HCT116 (cell line): Measurements from ENCODE around the gene MCM8. TPM values are rescaled to one million over a fixed set of nuclear protein-coding genes. Genes with fewer than 3 reads are reported as not detected.

Experiments used
- ATAC-seq: fragments of 200-7000 bp; cut with Tn5 transposase; 2 replicates; pipeline ENCODE4 v1.9.1; 2020; ENCODE audit warnings: mild to moderate bottlenecking, moderate library complexity
- BruUV-seq: library from RNA; stranded (reverse); fragments of 400-500 nt; replicated peaks from 2 replicates; lab custom pipeline; 2021; lab: Mats Ljungman, UMichigan
- CTCF ChIA-PET: fragments of 300-600 bp; sonication (Branson Sonifier 250); formaldehyde crosslinking; loops from one replicate; lab custom pipeline; 2021; ENCODE audit warnings: antibody characterized with exemption; lab: Charles Lee
- POLR2A ChIA-PET: fragments of 300-600, 350-600 bp; sonication (Branson Sonifier 250); formaldehyde crosslinking; loops from one replicate; lab custom pipeline; 2021; ENCODE audit warnings: antibody characterized with exemption; lab: Charles Lee
- RAD21 ChIA-PET, 2 experiments: fragments of 300-600 bp; sonication (Branson Sonifier 250); formaldehyde crosslinking; loops; one replicate each; lab custom pipeline; 2023; ENCODE audit warnings: low total read pairs in 2 of 2; ENCODE audit not compliant: uncharacterized antibody in 2 of 2, unreplicated experiment in 2 of 2, low non-redundant PET in 1 of 2; lab: Charles Lee
- DNase-seq: peaks from one replicate; pipeline ENCODE4 v3.0.0-alpha.2; 2010; ENCODE audit warnings: low read depth, low spot score
- H2AFZ ChIP-seq: fragments of 200-600 bp; shearing (Covaris generic), sonication (generic); 2 replicates; pipeline ENCODE4 v1.6.1; 2017; ENCODE audit warnings: low read depth, mixed run types, mixed read lengths, antibody characterized with exemption, low read length; ENCODE audit not compliant: poor library complexity, severe bottlenecking
- H3K27ac ChIP-seq: 2 replicates; pipeline ENCODE4 v1.5.1; 2012; ENCODE audit warnings: low read depth, low read length
- H3K27me3 ChIP-seq: fragments of 200-600 bp; sonication (generic); 2 replicates; pipeline ENCODE4 v1.6.1; 2016; ENCODE audit warnings: mixed run types, low read length, mixed read lengths; ENCODE audit not compliant: insufficient read depth
- H3K36me3 ChIP-seq, 2 experiments: fragments of 200-500 bp in 1 of 2; fragments of 200-600 bp in 1 of 2; sonication (Bioruptor generic) in 1 of 2; sonication (generic) in 1 of 2; 2 replicates each; pipeline versions ENCODE4 v1.5.1 to v1.6.1; 2014 to 2016; ENCODE audit warnings: low read length in 2 of 2, inconsistent platforms in 1 of 2, mixed read lengths in 1 of 2, mixed run types in 1 of 2; ENCODE audit not compliant: insufficient read depth in 2 of 2, control insufficient read depth in 1 of 2
- H3K4me1 ChIP-seq, 2 experiments: fragments of 200-600 bp in 1 of 2; sonication (generic) in 1 of 2; 2 replicates each; pipeline versions ENCODE4 v1.5.1 to v1.6.1; 2012 to 2017; ENCODE audit warnings: low read length in 2 of 2, inconsistent platforms in 1 of 2, mild to moderate bottlenecking in 1 of 2, mixed read lengths in 1 of 2, mixed run types in 1 of 2, moderate library complexity in 1 of 2; ENCODE audit not compliant: insufficient read depth in 2 of 2, control insufficient read depth in 1 of 2
- H3K4me2 ChIP-seq: fragments of 200-600 bp; sonication (generic); 2 replicates; pipeline ENCODE4 v1.6.1; 2017; ENCODE audit warnings: mixed run types, low read length, mixed read lengths
- H3K4me3 ChIP-seq, 2 experiments: fragments of 200-600 bp in 1 of 2; sonication (generic) in 1 of 2; replicated peaks in 1 of 2; 2 replicates each; pipeline ENCODE4 v1.5.1; 2011 to 2016; ENCODE audit warnings: low read length in 2 of 2, control low read depth in 1 of 2, low read depth in 1 of 2, mild to moderate bottlenecking in 1 of 2, mixed read lengths in 1 of 2, mixed run types in 1 of 2
- H3K79me2 ChIP-seq: fragments of 200-600 bp; sonication (generic); 2 replicates; pipeline ENCODE4 v1.6.1; 2017; ENCODE audit warnings: mild to moderate bottlenecking, mixed run types, low read length, moderate library complexity, mixed read lengths; ENCODE audit not compliant: insufficient read depth
- H3K9ac ChIP-seq: fragments of 200-600 bp; sonication (generic); 2 replicates; pipeline ENCODE4 v1.6.1; 2016; ENCODE audit warnings: low read length, mixed read lengths
- H3K9me2 ChIP-seq: fragments of 200-600 bp; sonication (generic), shearing (Covaris generic); 2 replicates; pipeline ENCODE4 v1.6.1; 2017; ENCODE audit warnings: mixed run types, mild to moderate bottlenecking, moderate library complexity; ENCODE audit not compliant: insufficient read depth
- H3K9me3 ChIP-seq, 2 experiments: fragments of 200-500 bp in 1 of 2; fragments of 200-600 bp in 1 of 2; sonication (Bioruptor generic) in 1 of 2; sonication (generic) in 1 of 2; 2 replicates each; pipeline ENCODE4 v1.6.1; 2014 to 2017; ENCODE audit warnings: low read length in 2 of 2, mixed read lengths in 2 of 2, inconsistent platforms in 1 of 2, low read depth in 1 of 2, mild to moderate bottlenecking in 1 of 2, mixed run types in 1 of 2, moderate library complexity in 1 of 2; ENCODE audit not compliant: control insufficient read depth in 1 of 2, insufficient read depth in 1 of 2
- H4K20me1 ChIP-seq: fragments of 200-600 bp; sonication (generic), shearing (Covaris generic); 2 replicates; pipeline ENCODE4 v1.6.1; 2017; ENCODE audit warnings: mixed run types, mild to moderate bottlenecking, moderate library complexity; ENCODE audit not compliant: insufficient read depth
- ATF3 ChIP-seq: IDR thresholded peaks from 2 replicates; pipeline ENCODE4 v1.6.1; 2012
- CBX3 ChIP-seq: IDR thresholded peaks from 2 replicates; pipeline ENCODE4 v1.6.1; 2012; ENCODE audit warnings: low read depth
- CEBPB ChIP-seq: IDR thresholded peaks from 2 replicates; pipeline ENCODE4 v1.6.1; 2012; ENCODE audit warnings: low read depth
- EGR1 ChIP-seq: IDR thresholded peaks from 2 replicates; pipeline ENCODE4 v1.6.1; 2012; ENCODE audit warnings: low read depth
- EZH2 ChIP-seq: fragments of 200-600 bp; sonication (generic); IDR thresholded peaks from 2 replicates; pipeline ENCODE4 v1.6.1; 2017; ENCODE audit warnings: antibody characterized with exemption, mixed run types
- EZH2phosphoT487 ChIP-seq: fragments of 200-600 bp; IDR thresholded peaks from 2 replicates; pipeline ENCODE4 v1.6.1; 2018; ENCODE audit warnings: antibody characterized with exemption, borderline replicate concordance
- FOSL1 ChIP-seq: IDR thresholded peaks from 2 replicates; pipeline ENCODE4 v1.6.1; 2012; ENCODE audit warnings: low read depth
- MAX ChIP-seq: IDR thresholded peaks from 2 replicates; pipeline ENCODE4 v1.6.1; 2012
- POLR2A ChIP-seq: IDR thresholded peaks from 2 replicates; pipeline ENCODE4 v1.7.0; 2011; ENCODE audit warnings: borderline replicate concordance; ENCODE audit not compliant: insufficient read depth, insufficient read length; ENCODE audit errors: extremely low read depth
- POLR2AphosphoS5 ChIP-seq: IDR thresholded peaks from 2 replicates; pipeline ENCODE4 v1.6.1; 2011; ENCODE audit warnings: mild to moderate bottlenecking, low read depth, low read length, moderate library complexity
- RAD21 ChIP-seq: IDR thresholded peaks from 2 replicates; pipeline ENCODE4 v1.6.1; 2012; ENCODE audit warnings: low read depth, mild to moderate bottlenecking
- SIN3A ChIP-seq: IDR thresholded peaks from 2 replicates; pipeline ENCODE4 v1.6.1; 2012; ENCODE audit warnings: low read depth
- SP1 ChIP-seq: IDR thresholded peaks from 2 replicates; pipeline ENCODE4 v1.6.1; 2012; ENCODE audit warnings: low read depth
- TCF7L2 ChIP-seq: IDR thresholded peaks from 2 replicates; pipeline ENCODE4 v1.7.0; 2011; ENCODE audit warnings: borderline replicate concordance, inconsistent platforms; ENCODE audit not compliant: insufficient read depth, insufficient read length; ENCODE audit errors: extremely low read depth
- YY1 ChIP-seq: IDR thresholded peaks from 2 replicates; pipeline ENCODE4 v1.6.1; 2011; ENCODE audit warnings: low read length, low read depth, moderate library complexity, mild to moderate bottlenecking; ENCODE audit not compliant: insufficient replicate concordance; ENCODE audit errors: extremely low read depth
- ZBTB33 ChIP-seq: IDR thresholded peaks from 2 replicates; pipeline ENCODE4 v1.6.1; 2011; ENCODE audit warnings: mild to moderate bottlenecking, low read length, moderate library complexity; ENCODE audit not compliant: insufficient replicate concordance; ENCODE audit errors: extremely low read depth
- ZFX ChIP-seq: fragments of 450-650 bp; IDR thresholded peaks from 2 replicates; pipeline ENCODE4 v1.6.1; 2017
- ZNF274 ChIP-seq: fragments of 200-500 bp; sonication (Bioruptor generic); IDR thresholded peaks from 2 replicates; pipeline ENCODE4 v1.6.1; 2014; ENCODE audit warnings: mild to moderate bottlenecking, low read depth, low read length, inconsistent platforms
- intact Hi-C: fragments of 100-400 bp; cut with micrococcal nuclease; formaldehyde crosslinking; loops from 2 replicates; pipeline ENCODE4 v1.10.0; 2022
- total RNA-seq: library from RNA; stranded (reverse); gene quantifications from one replicate; pipeline ENCODE4 v1.2.1, GENCODE V29; 2021; ENCODE audit not compliant: unreplicated experiment
- TF ChIP-seq, protein P1 (sequence below), 3 experiments: fragments of 200-600 bp in 1 of 3; sonication (generic) in 1 of 3; IDR thresholded peaks in 2 of 3; conservative IDR thresholded peaks in 1 of 3; 2 replicates each; pipeline ENCODE4 v1.5.1; 2012 to 2017; ENCODE audit warnings: low read depth in 2 of 3, low read length in 2 of 3, antibody characterized with exemption in 1 of 3, borderline replicate concordance in 1 of 3, control low read depth in 1 of 3, mild to moderate bottlenecking in 1 of 3, mixed read lengths in 1 of 3, mixed run types in 1 of 3, moderate library complexity in 1 of 3; ENCODE audit not compliant: insufficient read depth in 1 of 3
- TF ChIP-seq, protein P2 (sequence below): IDR thresholded peaks from 2 replicates; pipeline ENCODE4 v1.6.1; 2012; ENCODE audit warnings: low read depth

Gene MCM8
- total RNA-seq, 1 experiment from 2014 or later: 21.9 TPM

DNA sequence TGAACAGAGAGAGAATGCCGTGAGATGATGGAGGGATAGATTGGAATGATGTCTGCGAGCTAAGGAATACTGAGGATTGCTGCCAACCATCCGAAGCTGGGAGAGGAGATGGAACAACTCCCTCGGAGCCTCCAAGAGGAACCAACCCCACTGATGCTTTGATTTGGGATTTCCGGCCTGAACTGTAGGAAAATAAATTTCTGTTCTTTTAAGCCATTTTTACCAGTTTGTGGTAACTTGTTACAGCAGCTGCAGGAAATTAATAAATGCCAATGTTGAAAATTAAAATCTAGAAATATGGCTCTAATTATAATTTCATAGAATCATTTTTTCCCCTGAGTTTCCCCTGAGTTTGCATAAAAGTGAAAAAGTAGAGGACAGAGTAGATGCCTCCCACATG lies 89.3 kb downstream of the MCM8 start:
- H3K79me2 ChIP-seq: no peaks in the 10 kb centered on the region
- peaks cover 17 to 19% of the 10 kb centered on the region in 2 experiments; a peak in 3 of 4 replicates for H3K36me3 ChIP-seq
- POLR2A ChIA-PET: no interaction called here
- ATAC-seq (no peak), DNase-seq (no peak)
- TF ChIP-seq, protein P1, sequence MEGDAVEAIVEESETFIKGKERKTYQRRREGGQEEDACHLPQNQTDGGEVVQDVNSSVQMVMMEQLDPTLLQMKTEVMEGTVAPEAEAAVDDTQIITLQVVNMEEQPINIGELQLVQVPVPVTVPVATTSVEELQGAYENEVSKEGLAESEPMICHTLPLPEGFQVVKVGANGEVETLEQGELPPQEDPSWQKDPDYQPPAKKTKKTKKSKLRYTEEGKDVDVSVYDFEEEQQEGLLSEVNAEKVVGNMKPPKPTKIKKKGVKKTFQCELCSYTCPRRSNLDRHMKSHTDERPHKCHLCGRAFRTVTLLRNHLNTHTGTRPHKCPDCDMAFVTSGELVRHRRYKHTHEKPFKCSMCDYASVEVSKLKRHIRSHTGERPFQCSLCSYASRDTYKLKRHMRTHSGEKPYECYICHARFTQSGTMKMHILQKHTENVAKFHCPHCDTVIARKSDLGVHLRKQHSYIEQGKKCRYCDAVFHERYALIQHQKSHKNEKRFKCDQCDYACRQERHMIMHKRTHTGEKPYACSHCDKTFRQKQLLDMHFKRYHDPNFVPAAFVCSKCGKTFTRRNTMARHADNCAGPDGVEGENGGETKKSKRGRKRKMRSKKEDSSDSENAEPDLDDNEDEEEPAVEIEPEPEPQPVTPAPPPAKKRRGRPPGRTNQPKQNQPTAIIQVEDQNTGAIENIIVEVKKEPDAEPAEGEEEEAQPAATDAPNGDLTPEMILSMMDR (IDR thresholded peaks at IDR 0.05 in 2 of 3, conservative IDR thresholded peaks at IDR 0.05 in 1 of 3; ENCODE audit: borderline replicate concordance in 1 of 3, insufficient read depth in 1 of 3, low read depth in 2 of 3, low read length in 2 of 3): no peak
- TF ChIP-seq ATF3 (no peak), CEBPB (no peak), POLR2AphosphoS5 (no peak), CBX3 (no peak), EZH2phosphoT487 (no peak), YY1 (no peak), SIN3A (no peak), ZFX (no peak), MAX (no peak), EZH2 (no peak), SP1 (no peak), ZBTB33 (no peak), RAD21 (no peak), POLR2A (no peak), FOSL1 (no peak), EGR1 (no peak), TCF7L2 (no peak), ZNF274 (no peak)
- TF ChIP-seq, protein P2, sequence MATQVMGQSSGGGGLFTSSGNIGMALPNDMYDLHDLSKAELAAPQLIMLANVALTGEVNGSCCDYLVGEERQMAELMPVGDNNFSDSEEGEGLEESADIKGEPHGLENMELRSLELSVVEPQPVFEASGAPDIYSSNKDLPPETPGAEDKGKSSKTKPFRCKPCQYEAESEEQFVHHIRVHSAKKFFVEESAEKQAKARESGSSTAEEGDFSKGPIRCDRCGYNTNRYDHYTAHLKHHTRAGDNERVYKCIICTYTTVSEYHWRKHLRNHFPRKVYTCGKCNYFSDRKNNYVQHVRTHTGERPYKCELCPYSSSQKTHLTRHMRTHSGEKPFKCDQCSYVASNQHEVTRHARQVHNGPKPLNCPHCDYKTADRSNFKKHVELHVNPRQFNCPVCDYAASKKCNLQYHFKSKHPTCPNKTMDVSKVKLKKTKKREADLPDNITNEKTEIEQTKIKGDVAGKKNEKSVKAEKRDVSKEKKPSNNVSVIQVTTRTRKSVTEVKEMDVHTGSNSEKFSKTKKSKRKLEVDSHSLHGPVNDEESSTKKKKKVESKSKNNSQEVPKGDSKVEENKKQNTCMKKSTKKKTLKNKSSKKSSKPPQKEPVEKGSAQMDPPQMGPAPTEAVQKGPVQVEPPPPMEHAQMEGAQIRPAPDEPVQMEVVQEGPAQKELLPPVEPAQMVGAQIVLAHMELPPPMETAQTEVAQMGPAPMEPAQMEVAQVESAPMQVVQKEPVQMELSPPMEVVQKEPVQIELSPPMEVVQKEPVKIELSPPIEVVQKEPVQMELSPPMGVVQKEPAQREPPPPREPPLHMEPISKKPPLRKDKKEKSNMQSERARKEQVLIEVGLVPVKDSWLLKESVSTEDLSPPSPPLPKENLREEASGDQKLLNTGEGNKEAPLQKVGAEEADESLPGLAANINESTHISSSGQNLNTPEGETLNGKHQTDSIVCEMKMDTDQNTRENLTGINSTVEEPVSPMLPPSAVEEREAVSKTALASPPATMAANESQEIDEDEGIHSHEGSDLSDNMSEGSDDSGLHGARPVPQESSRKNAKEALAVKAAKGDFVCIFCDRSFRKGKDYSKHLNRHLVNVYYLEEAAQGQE: no peak
- intact Hi-C loops: no loop called here
- H3K4me1 ChIP-seq: no peaks in the 10 kb centered on the region
- no peaks in the 10 kb centered on the region for H4K20me1 ChIP-seq
- no TSS peak for BruUV-seq
- H2AFZ ChIP-seq: no peak overlapping the region
- no peak overlapping the region for H3K9ac ChIP-seq
- no peaks in the 10 kb centered on the region for H3K27me3 ChIP-seq
- no peak overlapping the region for H3K4me2 ChIP-seq
- CTCF ChIA-PET: no interaction called here
- H3K9me2 ChIP-seq: no peaks in the 10 kb centered on the region
- no peak overlapping the region for H3K27ac ChIP-seq
- RAD21 ChIA-PET: interaction anchor here (0.5 to 0.6 kb wide), 2 partner anchors 34 to 507 kb away, joined by 3 read pairs; no protein-coding TSS in a partner anchor
- no peaks in the 10 kb centered on the region for H3K9me3 ChIP-seq
- H3K4me3 ChIP-seq: no peak overlapping the region
